ENCODE measurements around the gene CD84. TPM values are rescaled to one million over a fixed set of nuclear protein-coding genes. Genes with fewer than 3 reads are reported as not detected.

Gene CD84
- total RNA-seq, 2 experiments from 2014 or later = 18.1 to 20.1 TPM

DNA sequence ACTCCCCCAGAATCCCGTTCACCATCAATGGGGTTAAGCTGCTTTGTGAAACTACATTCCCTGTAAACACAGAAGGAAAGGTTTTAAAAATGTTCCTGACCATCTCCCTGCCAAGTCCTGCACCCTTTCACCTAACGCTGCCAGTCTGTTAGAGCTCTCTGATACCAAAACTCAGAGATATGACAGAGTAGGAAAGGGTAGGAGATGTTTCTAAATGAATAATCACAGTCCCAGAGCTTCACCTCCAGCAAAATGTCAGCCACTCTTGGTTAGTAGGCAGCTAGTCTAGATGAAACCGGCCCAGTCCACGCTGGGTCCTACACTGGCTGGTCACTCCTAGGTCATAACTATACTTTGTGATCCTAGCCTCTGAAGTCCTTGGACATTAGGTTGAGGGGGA lies 83.0 kb downstream of the CD84 start:
- Mint-ChIP-seq H3K4me1 (ENCODE audit: low read depth) (peaks cover 62% of the 10 kb centered on the region), H3K36me3 (ENCODE audit: low read depth) (peaks cover 35% of the 10 kb centered on the region), H3K27me3 (no peaks in the 10 kb centered on the region), H3K4me3 (no peak overlapping the region), H3K9me3 (peaks cover 30% of the 10 kb centered on the region), H3K27ac (peak overlapping the region; percentile 74)
- DNase-seq (no peak), ATAC-seq (peak; percentile 60)
- TF ChIP-seq, protein P1, sequence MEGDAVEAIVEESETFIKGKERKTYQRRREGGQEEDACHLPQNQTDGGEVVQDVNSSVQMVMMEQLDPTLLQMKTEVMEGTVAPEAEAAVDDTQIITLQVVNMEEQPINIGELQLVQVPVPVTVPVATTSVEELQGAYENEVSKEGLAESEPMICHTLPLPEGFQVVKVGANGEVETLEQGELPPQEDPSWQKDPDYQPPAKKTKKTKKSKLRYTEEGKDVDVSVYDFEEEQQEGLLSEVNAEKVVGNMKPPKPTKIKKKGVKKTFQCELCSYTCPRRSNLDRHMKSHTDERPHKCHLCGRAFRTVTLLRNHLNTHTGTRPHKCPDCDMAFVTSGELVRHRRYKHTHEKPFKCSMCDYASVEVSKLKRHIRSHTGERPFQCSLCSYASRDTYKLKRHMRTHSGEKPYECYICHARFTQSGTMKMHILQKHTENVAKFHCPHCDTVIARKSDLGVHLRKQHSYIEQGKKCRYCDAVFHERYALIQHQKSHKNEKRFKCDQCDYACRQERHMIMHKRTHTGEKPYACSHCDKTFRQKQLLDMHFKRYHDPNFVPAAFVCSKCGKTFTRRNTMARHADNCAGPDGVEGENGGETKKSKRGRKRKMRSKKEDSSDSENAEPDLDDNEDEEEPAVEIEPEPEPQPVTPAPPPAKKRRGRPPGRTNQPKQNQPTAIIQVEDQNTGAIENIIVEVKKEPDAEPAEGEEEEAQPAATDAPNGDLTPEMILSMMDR (IDR thresholded peaks at IDR 0.05) = no peak
- CTCF ChIA-PET = interaction anchor here (0.8 to 1.2 kb wide), 3 partner anchors 9 to 57 kb away, joined by 3 to 4 read pairs (median 3); no protein-coding TSS in a partner anchor
- intact Hi-C loops (cut with micrococcal nuclease) = no loop called here
- POLR2A ChIA-PET = interaction anchor here (0.6 kb wide), 1 partner anchor 12 kb away, joined by 3 read pairs; no protein-coding TSS in a partner anchor

DNA sequence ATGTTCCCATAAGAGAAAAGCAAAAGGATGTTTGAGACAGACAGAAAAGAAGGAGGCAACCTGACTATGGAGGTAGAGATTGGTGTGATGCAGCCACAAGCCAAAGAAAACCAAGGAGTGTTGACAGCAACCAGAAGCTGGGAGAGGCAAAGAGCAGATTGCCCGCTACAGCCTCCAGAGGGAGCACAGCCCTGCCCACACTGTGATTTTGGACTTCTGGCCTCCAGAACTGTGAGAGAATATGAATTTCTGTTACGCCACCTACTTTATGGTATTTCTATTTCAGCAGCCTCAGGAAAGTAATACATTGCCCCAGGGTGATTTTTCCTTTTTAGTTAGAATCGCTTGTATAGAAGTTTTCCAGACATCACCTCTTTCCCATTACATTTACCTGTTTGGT lies 84.7 kb downstream of the CD84 start:
- ChIA-PET POLR2A (no interaction called here), CTCF (no interaction called here)
- Mint-ChIP-seq H3K9me3 (peaks cover 24% of the 10 kb centered on the region), H3K4me1 (ENCODE audit: low read depth) (peaks cover 56% of the 10 kb centered on the region), H3K4me3 (no peak overlapping the region), H3K36me3 (ENCODE audit: low read depth) (peaks cover 36% of the 10 kb centered on the region), H3K27me3 (no peaks in the 10 kb centered on the region), H3K27ac (peak overlapping the region; percentile 51)
- ATAC-seq (no peak), DNase-seq (no peak)
- TF ChIP-seq, protein P1 (IDR thresholded peaks at IDR 0.05) = no peak
- intact Hi-C loops (cut with micrococcal nuclease) = no loop called here

DNA sequence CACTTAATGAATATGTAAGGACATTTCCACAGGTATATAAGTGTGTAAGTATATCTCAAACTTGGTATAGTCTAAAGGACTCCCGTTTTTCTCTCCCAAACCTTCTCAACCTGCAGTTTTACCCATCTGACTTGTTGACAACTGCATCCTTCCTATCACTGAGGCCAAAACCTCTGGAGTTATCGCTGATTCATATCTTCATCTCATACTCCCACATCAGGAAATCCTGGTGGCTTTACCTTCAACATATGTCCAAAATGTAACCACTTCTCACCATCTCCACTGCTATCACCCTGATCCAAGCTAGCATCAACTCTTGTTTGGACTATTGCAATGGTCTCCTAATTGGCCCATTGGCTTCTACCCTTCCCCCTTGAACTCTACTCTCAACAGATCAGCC lies 86.7 kb downstream of the CD84 start:
- peaks cover 49% of the 10 kb centered on the region for H3K4me1 Mint-ChIP-seq (ENCODE audit: low read depth)
- POLR2A ChIA-PET = no interaction called here
- CTCF ChIA-PET = no interaction called here
- TF ChIP-seq, protein P1 (IDR thresholded peaks at IDR 0.05) = no peak
- no peak overlapping the region for H3K27ac Mint-ChIP-seq
- peaks cover 7% of the 10 kb centered on the region for H3K9me3 Mint-ChIP-seq
- no peak for DNase-seq
- H3K4me3 Mint-ChIP-seq = no peak overlapping the region
- no peak for ATAC-seq
- H3K27me3 Mint-ChIP-seq = no peaks in the 10 kb centered on the region
- H3K36me3 Mint-ChIP-seq (ENCODE audit: low read depth) = peaks cover 39% of the 10 kb centered on the region
- intact Hi-C loops (cut with micrococcal nuclease) = no loop called here

DNA sequence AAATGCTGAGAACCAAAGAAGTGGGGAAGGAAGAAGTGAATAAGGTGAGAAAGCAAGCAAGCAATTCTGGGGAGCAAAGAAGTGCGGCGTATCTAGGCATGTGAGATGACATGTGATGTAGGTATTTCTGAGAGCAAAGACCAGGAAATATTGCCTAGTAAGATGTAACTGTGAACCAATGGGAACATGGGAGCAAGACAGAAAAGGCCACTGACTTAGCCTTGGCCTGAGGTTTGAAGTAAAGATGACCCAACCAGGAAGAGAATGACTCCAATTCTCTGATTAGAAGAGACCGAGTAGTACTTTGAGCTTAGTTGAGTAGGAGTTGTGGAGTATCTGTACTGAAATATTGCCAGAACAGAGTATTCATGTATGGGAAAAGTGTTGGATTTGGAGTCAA lies 87.3 kb downstream of the CD84 start:
- H3K4me1 Mint-ChIP-seq (ENCODE audit: low read depth) = peaks cover 44% of the 10 kb centered on the region
- peaks cover 38% of the 10 kb centered on the region for H3K36me3 Mint-ChIP-seq (ENCODE audit: low read depth)
- intact Hi-C loops (cut with micrococcal nuclease) = no loop called here
- no peak overlapping the region for H3K4me3 Mint-ChIP-seq
- TF ChIP-seq, protein P1 (IDR thresholded peaks at IDR 0.05) = no peak
- ChIA-PET CTCF (interaction anchor here (1.2 kb wide), 1 partner anchor 10 kb away, joined by 3 read pairs; no protein-coding TSS in a partner anchor), POLR2A (no interaction called here)
- ATAC-seq (no peak), DNase-seq (no peak)
- H3K27me3 Mint-ChIP-seq = no peaks in the 10 kb centered on the region
- peaks cover 7% of the 10 kb centered on the region for H3K9me3 Mint-ChIP-seq
- H3K27ac Mint-ChIP-seq = no peak overlapping the region

Other genes starting within 250 kb of the CD84 start
- gene COPA, start 236.2 kb downstream of the CD84 start, total RNA-seq = 100 to 1,000 TPM; 117 to 118 TPM
- 10 to 100 TPM; 36.6 to 38.0 TPM for gene NCSTN, start 236.1 kb downstream of the CD84 start, total RNA-seq
- under 1 TPM; 0.22 to 0.45 TPM for gene NHLH1, start 212.4 kb downstream of the CD84 start, total RNA-seq
- under 1 TPM; 0.16 to 0.40 TPM for gene VANGL2, start 178.9 kb downstream of the CD84 start, total RNA-seq
- 10 to 100 TPM; 42.8 to 43.9 TPM for gene SLAMF6, start 56.2 kb downstream of the CD84 start, total RNA-seq
- 10 to 100 TPM; 65.9 to 67.8 TPM for gene SLAMF1, start 67.5 kb upstream of the CD84 start, total RNA-seq
- 100 to 1,000 TPM; 379 to 388 TPM for gene CD48, start 132.3 kb upstream of the CD84 start, total RNA-seq
- gene SLAMF7, start 159.8 kb upstream of the CD84 start, total RNA-seq = 10 to 100 TPM; 90.0 to 93.5 TPM
- gene LY9, start 216.7 kb upstream of the CD84 start, total RNA-seq = 10 to 100 TPM; 19.1 to 19.5 TPM

Data from activated CD8-positive, alpha-beta T cell treated with anti-CD3 and anti-CD28 coated beads for 36 hours (primary cell).